Bronchial epithelial cell (primary cell): Measurements from ENCODE around the gene RFC4. TPM values are rescaled to one million over a fixed set of nuclear protein-coding genes. Genes with fewer than 3 reads are reported as not detected.
A peak's percentile ranks its signal among the peaks of the same experiment; 100 is the strongest.

Experiments
- DNase-seq: peaks from one replicate; pipeline ENCODE4 v3.0.0-alpha.2; 2010; ENCODE audit warnings: low read depth
- FAIRE-seq: peaks from 2 replicates; lab custom pipeline; 2011; peaks lifted over from hg19 to GRCh38; lab: Jason Lieb, UNC
- H3K27me3 ChIP-seq: 2 replicates; pipeline ENCODE4 v1.5.1; 2011; ENCODE audit warnings: low read length; ENCODE audit not compliant: control insufficient read depth, insufficient read depth
- H3K36me3 ChIP-seq: 2 replicates; pipeline ENCODE4 v1.5.1; 2011; ENCODE audit warnings: low read length; ENCODE audit not compliant: control insufficient read depth, insufficient read depth
- H3K4me3 ChIP-seq: 2 replicates; pipeline ENCODE4 v1.5.1; 2011; ENCODE audit warnings: mild to moderate bottlenecking, low read depth, low read length, control low read depth
- CTCF ChIP-seq: IDR thresholded peaks from 2 replicates; pipeline ENCODE4 v1.5.1; 2011; ENCODE audit warnings: mild to moderate bottlenecking, moderate library complexity, low read length, control low read depth, inconsistent platforms; ENCODE audit not compliant: insufficient read depth, severe bottlenecking
- total RNA-seq: library from RNA; depleted of rRNA; stranded (reverse); fragments of >200 nt; gene quantifications from 2 replicates; pipeline ENCODE4 v1.2.1, GENCODE V29; 2014

Gene RFC4
- total RNA-seq, 1 donor from 2014 or later = 26.1 TPM

DNA sequence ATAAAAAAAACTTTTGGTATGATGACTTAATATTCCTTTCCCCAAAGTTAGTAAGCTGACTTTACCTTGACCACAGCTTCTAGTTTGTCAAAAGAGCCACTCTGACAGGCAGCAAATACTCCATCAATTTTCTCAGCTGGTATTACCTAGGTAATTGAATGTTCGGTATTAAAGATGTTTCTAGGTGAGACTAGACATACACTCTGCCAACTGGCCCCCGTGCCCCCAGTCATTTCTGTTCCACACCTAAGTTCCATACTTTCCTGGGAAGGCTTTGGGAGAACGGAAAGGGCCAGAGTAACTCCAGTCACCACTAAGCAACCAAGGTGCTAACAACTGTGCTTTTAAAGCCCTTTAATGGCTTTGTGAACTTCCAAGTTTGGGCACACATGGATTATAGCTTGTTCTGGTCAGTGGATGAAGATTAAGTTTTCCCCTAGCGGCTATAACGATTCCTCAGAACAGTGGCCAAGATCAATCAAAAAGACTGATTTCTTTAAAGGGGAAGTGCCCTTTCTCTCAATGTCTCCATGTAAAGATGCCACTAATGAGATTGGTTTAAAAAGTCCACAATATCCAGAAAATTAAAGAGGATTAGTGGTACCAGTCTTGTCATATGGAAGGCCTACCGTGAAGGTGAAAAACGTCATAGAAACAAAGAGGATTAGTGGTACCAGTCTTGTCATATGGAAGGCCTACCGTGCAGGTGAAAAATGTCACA, 15.9 kb downstream of the RFC4 start:
- DNase-seq (peak; percentile 56), FAIRE-seq (peak; percentile 32)
- Histone ChIP-seq H3K27me3 (no peaks in the 10 kb centered on the region), H3K4me3 (no peak overlapping the region), H3K36me3 (peaks cover 17% of the 10 kb centered on the region)
- TF ChIP-seq CTCF = no peak

DNA sequence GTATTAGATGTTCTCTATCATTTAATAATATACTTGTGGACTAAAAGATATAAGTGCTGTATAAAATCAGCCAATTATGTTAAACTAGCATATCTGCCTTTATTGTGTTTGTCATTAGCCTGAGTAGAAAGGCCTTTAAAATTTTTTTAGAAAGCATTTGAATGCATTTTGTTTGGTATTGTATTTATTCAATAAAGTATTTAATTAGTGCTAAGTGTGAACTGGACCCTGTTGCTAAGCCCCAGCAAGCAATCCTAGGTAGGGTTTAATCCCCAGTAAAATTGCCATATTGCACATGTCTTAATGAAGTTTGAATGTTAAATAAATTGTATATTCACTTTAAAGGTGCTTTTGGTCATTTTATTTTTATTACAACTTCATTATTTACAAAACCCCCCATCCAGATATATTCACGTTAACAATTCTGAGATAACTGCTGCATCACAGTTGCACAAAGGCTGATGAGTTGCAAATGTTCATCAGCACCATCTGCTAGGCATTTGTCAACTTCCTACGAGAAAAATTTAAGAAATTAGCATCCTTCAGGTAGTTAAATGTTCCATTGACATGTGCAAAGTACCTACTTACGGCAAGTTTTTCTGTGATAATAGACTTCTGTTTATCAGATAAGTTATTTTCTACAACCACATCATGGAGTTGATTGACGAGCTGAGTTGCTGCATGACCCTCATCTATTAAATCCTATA, 16.6 kb downstream of the RFC4 start:
- Histone ChIP-seq H3K27me3 (no peaks in the 10 kb centered on the region), H3K4me3 (no peak overlapping the region), H3K36me3 (peaks cover 22% of the 10 kb centered on the region)
- TF ChIP-seq CTCF = no peak
- DNase-seq = peak; percentile 50
- no peak for FAIRE-seq

DNA sequence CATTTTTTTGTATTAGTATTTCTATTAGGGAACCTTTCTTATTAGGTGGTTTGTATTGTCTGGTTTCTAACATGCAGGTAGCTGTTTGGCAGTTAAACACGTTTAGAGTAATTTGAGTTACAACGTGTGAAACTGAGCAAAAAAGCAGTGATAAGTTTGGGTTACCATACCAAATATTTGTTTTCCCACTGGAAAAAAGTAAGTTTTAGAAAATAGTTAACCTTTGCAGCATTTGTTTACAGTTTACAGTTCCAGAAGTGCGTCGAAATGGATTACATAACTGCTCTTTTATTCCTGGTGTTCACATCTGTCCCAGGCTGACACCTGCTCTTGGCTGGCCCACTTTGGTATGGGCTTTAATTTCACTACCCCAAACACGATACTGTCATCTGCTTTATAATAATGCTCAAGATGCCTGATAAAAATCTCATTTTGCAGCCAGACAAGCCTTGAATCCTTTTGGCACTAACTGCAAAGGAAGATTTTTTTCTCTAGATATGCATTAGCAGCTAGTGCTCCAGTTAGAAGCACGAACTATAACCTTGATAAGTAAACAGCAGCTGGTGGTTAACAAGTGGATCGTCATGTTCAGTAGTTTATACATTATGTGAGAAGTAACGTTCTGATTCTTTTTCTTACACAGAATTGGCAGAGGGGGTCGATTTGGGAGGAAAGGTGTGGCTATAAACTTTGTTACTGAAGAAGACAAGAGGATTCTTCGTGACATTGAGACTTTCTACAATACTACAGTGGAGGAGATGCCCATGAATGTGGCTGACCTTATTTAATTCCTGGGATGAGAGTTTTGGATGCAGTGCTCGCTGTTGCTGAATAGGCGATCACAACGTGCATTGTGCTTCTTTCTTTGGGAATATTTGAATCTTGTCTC, 17.6 kb downstream of the RFC4 start:
- no peak overlapping the region for H3K4me3 ChIP-seq
- DNase-seq (no peak), FAIRE-seq (no peak)
- peaks cover 28% of the 10 kb centered on the region for H3K36me3 ChIP-seq
- no peaks in the 10 kb centered on the region for H3K27me3 ChIP-seq
- no peak for TF ChIP-seq CTCF

DNA sequence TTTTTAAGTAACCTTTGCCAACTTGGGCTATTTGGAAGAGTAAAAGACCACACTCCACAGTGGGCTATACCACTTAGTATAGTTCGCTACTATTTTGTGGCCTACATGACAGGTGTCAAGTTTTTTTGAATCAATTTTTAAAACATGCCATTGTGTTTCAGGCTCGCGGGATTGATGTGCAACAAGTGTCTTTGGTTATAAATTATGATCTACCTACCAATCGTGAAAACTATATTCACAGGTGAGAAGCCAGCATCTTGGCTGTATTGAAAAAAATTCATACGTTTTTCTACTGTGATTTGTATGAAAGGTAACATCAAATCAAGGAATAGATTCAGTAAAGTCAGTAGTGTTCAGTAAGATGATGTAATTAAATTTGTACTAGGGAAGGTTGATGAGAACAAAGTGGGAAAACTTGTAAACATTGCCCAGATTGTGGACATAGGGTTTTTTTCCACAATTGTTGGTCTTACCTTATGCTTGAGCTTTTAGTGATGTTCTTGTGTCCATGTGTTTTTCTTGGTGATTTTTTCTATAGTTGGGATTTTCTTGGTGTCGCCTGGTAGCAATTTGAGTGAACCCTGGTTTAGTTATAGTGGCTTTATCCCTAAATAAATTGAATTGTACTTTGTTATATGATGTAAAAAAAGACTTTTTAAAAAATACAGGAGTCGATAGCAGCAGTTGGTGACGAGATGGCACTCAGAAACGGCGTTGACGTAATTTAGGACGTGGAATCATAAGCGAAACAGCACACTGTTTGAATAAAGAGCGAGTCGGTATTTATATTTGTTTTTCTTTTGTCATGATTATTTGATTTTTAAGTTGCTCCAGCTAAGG, 18.4 kb downstream of the RFC4 start:
- Histone ChIP-seq H3K4me3 (no peak overlapping the region), H3K36me3 (peaks cover 28% of the 10 kb centered on the region), H3K27me3 (no peaks in the 10 kb centered on the region)
- no peak for FAIRE-seq
- no peak for TF ChIP-seq CTCF
- no peak for DNase-seq

- Histone ChIP-seq H3K4me3 (no peak overlapping the region), H3K27me3 (no peaks in the 10 kb centered on the region), H3K36me3 (peaks cover 28% of the 10 kb centered on the region)
- TF ChIP-seq CTCF = no peak
- FAIRE-seq = no peak
- DNase-seq = no peak
Observed at GRCh38 chr3:186786922-186787321, 19.4 kb downstream of the RFC4 start.
